Measurements from ENCODE around the gene ANKRD27. TPM values are rescaled to one million over a fixed set of nuclear protein-coding genes. Genes with fewer than 3 reads are reported as not detected.
A peak's percentile ranks its signal among the peaks of the same experiment; 100 is the strongest.

ANKRD27 gene
- total RNA-seq, 1 donor from 2014 or later: 20.8 TPM

GRCh38 chr19:32614916-32615315, 60.1 kb downstream of the ANKRD27 start:
- Histone ChIP-seq H3K4me3 (ENCODE audit: insufficient read depth, low read depth, low read length) (no peak overlapping the region), H3K4me1 (ENCODE audit: insufficient read depth, low read length) (no peaks in the 10 kb centered on the region), H3K27ac (ENCODE audit: low read depth, low read length) (no peak overlapping the region), H4K20me1 (ENCODE audit: insufficient read depth, low read length) (no peaks in the 10 kb centered on the region), H3K27me3 (ENCODE audit: insufficient read depth, low read length) (no peaks in the 10 kb centered on the region), H3K36me3 (ENCODE audit: insufficient read depth, low read length) (peaks cover 23% of the 10 kb centered on the region), H3K4me2 (ENCODE audit: low read length) (no peak overlapping the region), H3K79me2 (ENCODE audit: insufficient read depth, low read length) (no peaks in the 10 kb centered on the region), H3K9ac (ENCODE audit: low read length) (no peak overlapping the region), H3K9me3 (ENCODE audit: insufficient read depth, low read depth, low read length) (no peaks in the 10 kb centered on the region), H2AFZ (ENCODE audit: low read depth, low read length) (no peak overlapping the region)
- Mint-ChIP-seq H3K4me3 (ENCODE audit: unreplicated experiment) (no peak overlapping the region), H3K36me3 (ENCODE audit: low read depth, unreplicated experiment) (peaks cover 26% of the 10 kb centered on the region), H3K9me3 (ENCODE audit: unreplicated experiment) (no peaks in the 10 kb centered on the region), H3K4me1 (ENCODE audit: low read depth, unreplicated experiment) (no peaks in the 10 kb centered on the region), H3K27me3 (ENCODE audit: low read depth, unreplicated experiment) (no peaks in the 10 kb centered on the region), H3K27ac (ENCODE audit: unreplicated experiment) (no peak overlapping the region)
- no peak for FAIRE-seq
- no peak for DNase-seq (ENCODE audit: low read depth)
- TF ChIP-seq CTCF (IDR thresholded peaks at IDR 0.05; ENCODE audit: insufficient read depth, low read depth, low read length): no peak
- TF ChIP-seq EZH2 (IDR thresholded peaks at IDR 0.05; ENCODE audit: insufficient read depth, low read length): no peak

GRCh38 chr19:32613008-32613407, 62.0 kb downstream of the ANKRD27 start:
- Histone ChIP-seq H3K9ac (ENCODE audit: low read length) (no peak overlapping the region), H3K27ac (ENCODE audit: low read depth, low read length) (no peak overlapping the region), H3K4me2 (ENCODE audit: low read length) (no peak overlapping the region), H3K27me3 (ENCODE audit: insufficient read depth, low read length) (no peaks in the 10 kb centered on the region), H3K9me3 (ENCODE audit: insufficient read depth, low read depth, low read length) (no peaks in the 10 kb centered on the region), H3K79me2 (ENCODE audit: insufficient read depth, low read length) (no peaks in the 10 kb centered on the region), H3K4me1 (ENCODE audit: insufficient read depth, low read length) (no peaks in the 10 kb centered on the region), H3K36me3 (ENCODE audit: insufficient read depth, low read length) (peaks cover 23% of the 10 kb centered on the region), H4K20me1 (ENCODE audit: insufficient read depth, low read length) (no peaks in the 10 kb centered on the region), H3K4me3 (ENCODE audit: insufficient read depth, low read depth, low read length) (no peak overlapping the region), H2AFZ (ENCODE audit: low read depth, low read length) (no peak overlapping the region)
- H3K27ac Mint-ChIP-seq (ENCODE audit: unreplicated experiment): no peak overlapping the region
- no peaks in the 10 kb centered on the region for H3K9me3 Mint-ChIP-seq (ENCODE audit: unreplicated experiment)
- no peak overlapping the region for H3K4me3 Mint-ChIP-seq (ENCODE audit: unreplicated experiment)
- no peaks in the 10 kb centered on the region for H3K27me3 Mint-ChIP-seq (ENCODE audit: low read depth, unreplicated experiment)
- peaks cover 22% of the 10 kb centered on the region for H3K36me3 Mint-ChIP-seq (ENCODE audit: low read depth, unreplicated experiment)
- no peaks in the 10 kb centered on the region for H3K4me1 Mint-ChIP-seq (ENCODE audit: low read depth, unreplicated experiment)
- FAIRE-seq: no peak
- TF ChIP-seq EZH2 (IDR thresholded peaks at IDR 0.05; ENCODE audit: insufficient read depth, low read length) (no peak), CTCF (IDR thresholded peaks at IDR 0.05; ENCODE audit: insufficient read depth, low read depth, low read length) (no peak)
- DNase-seq (ENCODE audit: low read depth): no peak

- TF ChIP-seq EZH2 (IDR thresholded peaks at IDR 0.05; ENCODE audit: insufficient read depth, low read length) (no peak), CTCF (IDR thresholded peaks at IDR 0.05; ENCODE audit: insufficient read depth, low read depth, low read length) (no peak)
- H3K27me3 Mint-ChIP-seq (ENCODE audit: low read depth, unreplicated experiment): no peaks in the 10 kb centered on the region
- Histone ChIP-seq H3K4me3 (ENCODE audit: insufficient read depth, low read depth, low read length) (no peak overlapping the region), H3K36me3 (ENCODE audit: insufficient read depth, low read length) (peaks cover 19% of the 10 kb centered on the region), H2AFZ (ENCODE audit: low read depth, low read length) (no peak overlapping the region), H3K27me3 (ENCODE audit: insufficient read depth, low read length) (no peaks in the 10 kb centered on the region), H3K27ac (ENCODE audit: low read depth, low read length) (peak overlapping the region; percentile 19), H3K9me3 (ENCODE audit: insufficient read depth, low read depth, low read length) (no peaks in the 10 kb centered on the region), H3K4me2 (ENCODE audit: low read length) (peak overlapping the region; percentile 22), H4K20me1 (ENCODE audit: insufficient read depth, low read length) (no peaks in the 10 kb centered on the region), H3K9ac (ENCODE audit: low read length) (no peak overlapping the region), H3K79me2 (ENCODE audit: insufficient read depth, low read length) (no peaks in the 10 kb centered on the region), H3K4me1 (ENCODE audit: insufficient read depth, low read length) (no peaks in the 10 kb centered on the region)
- H3K4me1 Mint-ChIP-seq (ENCODE audit: low read depth, unreplicated experiment): no peaks in the 10 kb centered on the region
- no peak overlapping the region for H3K27ac Mint-ChIP-seq (ENCODE audit: unreplicated experiment)
- DNase-seq (ENCODE audit: low read depth): no peak
- H3K36me3 Mint-ChIP-seq (ENCODE audit: low read depth, unreplicated experiment): peaks cover 19% of the 10 kb centered on the region
- no peak for FAIRE-seq
- no peak overlapping the region for H3K4me3 Mint-ChIP-seq (ENCODE audit: unreplicated experiment)
- no peaks in the 10 kb centered on the region for H3K9me3 Mint-ChIP-seq (ENCODE audit: unreplicated experiment)
Observed at GRCh38 chr19:32611161-32611560, 63.8 kb downstream of the ANKRD27 start.

Data from astrocyte (in vitro differentiated cells and primary cell).